DLD1 (cell line): ENCODE results near the gene ARID1A.
"Not testable (repeated sequence)": the region's sequence is repeated elsewhere in the genome, so short reads cannot be mapped to it uniquely, and the experiment has no call there.

Experiments used
- in situ Hi-C: cut with HindIII; loops from 2 replicates; pipeline ENCODE4 v1.10.0; 2017; ENCODE audit warnings: low sequenced_read_pairs

Gene ARID1A

GRCh38 chr1:26695356-26696118 lies at the start of gene ARID1A:
ARID1A (plus strand) TSS chr1:26696015; CDS start chr1:26696404, 389 bp downstream.
- in situ Hi-C loops = no loop called here

GRCh38 chr1:26664802-26665201 lies 31.0 kb upstream of the ARID1A start:
- in situ Hi-C loops = no loop called here

GRCh38 chr1:26666855-26667254 lies 29.0 kb upstream of the ARID1A start:
- in situ Hi-C loops = no loop called here

- in situ Hi-C loops = not testable (repeated sequence)
Measured at GRCh38 chr1:26668106-26668786, 27.6 kb upstream of the ARID1A start.

- in situ Hi-C loops = no loop called here
Measured at GRCh38 chr1:26677306-26678115, 18.3 kb upstream of the ARID1A start.

GRCh38 chr1:26684763-26685508 lies 10.9 kb upstream of the ARID1A start:
- in situ Hi-C loops = no loop called here

- in situ Hi-C loops = no loop called here
Measured at GRCh38 chr1:26686795-26687194, 9.0 kb upstream of the ARID1A start.

GRCh38 chr1:26689504-26689903 lies 6.3 kb upstream of the ARID1A start:
- in situ Hi-C loops = no loop called here

- in situ Hi-C loops = no loop called here
Measured at GRCh38 chr1:26690157-26690556, 5.7 kb upstream of the ARID1A start.

- in situ Hi-C loops = no loop called here
Measured at GRCh38 chr1:26690576-26691031, 5.2 kb upstream of the ARID1A start.

GRCh38 chr1:26692211-26692792 lies 3.5 kb upstream of the ARID1A start:
- in situ Hi-C loops = no loop called here

- in situ Hi-C loops = no loop called here
Measured at GRCh38 chr1:26692793-26693490, 2.9 kb upstream of the ARID1A start.

GRCh38 chr1:26693599-26694572 lies 1.9 kb upstream of the ARID1A start:
- in situ Hi-C loops = no loop called here

GRCh38 chr1:26694638-26695355 lies 1.0 kb upstream of the ARID1A start:
- in situ Hi-C loops = no loop called here

- in situ Hi-C loops = no loop called here
Measured at GRCh38 chr1:26696119-26696653, 371 bp downstream of the ARID1A start.

GRCh38 chr1:26696654-26697430 lies 1.0 kb downstream of the ARID1A start:
- in situ Hi-C loops = no loop called here

- in situ Hi-C loops = no loop called here
Measured at GRCh38 chr1:26697431-26697977, 1.7 kb downstream of the ARID1A start.
